CD14-positive monocyte (primary cell): ENCODE results near the gene NUP93. TPM values are rescaled to one million over a fixed set of nuclear protein-coding genes. Genes with fewer than 3 reads are reported as not detected.
A peak's percentile ranks its signal among the peaks of the same experiment; 100 is the strongest.

Experiments used
- DNase-seq, 3 donors: peaks; one replicate each; pipeline ENCODE4 v3.0.0-alpha.2; 2011 to 2022
- H2AFZ ChIP-seq: 2 replicates; pipeline ENCODE4 v1.6.0; 2012; ENCODE audit warnings: mild to moderate bottlenecking, low read depth, low read length, inconsistent platforms; ENCODE audit not compliant: insufficient read depth, poor library complexity, severe bottlenecking
- H3K27ac ChIP-seq, 2 donors: 1 replicate in 1 of 2; 2 replicates in 1 of 2; pipeline ENCODE4 v1.5.1; 2012 to 2013; ENCODE audit warnings: low read length in 2 of 2, control low read depth in 1 of 2, inconsistent platforms in 1 of 2, low read depth in 1 of 2, mild to moderate bottlenecking in 1 of 2
- H3K27me3 ChIP-seq, 2 donors: one replicate each; pipeline versions ENCODE4 v1.6.0 to v1.6.1; 2011 to 2013; ENCODE audit warnings: low read length in 2 of 2; ENCODE audit not compliant: control insufficient read depth in 2 of 2, insufficient read depth in 2 of 2
- H3K36me3 ChIP-seq, 2 donors: replicated peaks in 1 of 2; 1 replicate in 1 of 2; 2 replicates in 1 of 2; pipeline versions ENCODE4 v1.5.1 to v1.6.1; 2012 to 2013; ENCODE audit warnings: low read length in 2 of 2, control low read depth in 1 of 2, inconsistent platforms in 1 of 2, mild to moderate bottlenecking in 1 of 2; ENCODE audit not compliant: insufficient read depth in 2 of 2, control insufficient read depth in 1 of 2
- H3K4me1 ChIP-seq, 2 donors: 1 replicate in 1 of 2; 2 replicates in 1 of 2; pipeline versions ENCODE4 v1.5.1 to v1.6.1; 2012 to 2013; ENCODE audit warnings: low read length in 2 of 2, control low read depth in 1 of 2, inconsistent platforms in 1 of 2, mild to moderate bottlenecking in 1 of 2, moderate library complexity in 1 of 2; ENCODE audit not compliant: insufficient read depth in 2 of 2, control insufficient read depth in 1 of 2
- H3K4me2 ChIP-seq: replicated peaks from 2 replicates; pipeline ENCODE3; 2012; ENCODE audit warnings: low read length, moderate library complexity, mild to moderate bottlenecking; ENCODE audit not compliant: poor library complexity, severe bottlenecking; ENCODE audit errors: extremely low read depth
- H3K4me3 ChIP-seq, 3 experiments: fragments of 200-600 bp in 1 of 3; sonication (generic) in 1 of 3; replicated peaks in 1 of 3; 1 replicate in 2 of 3; 2 replicates in 1 of 3; pipeline ENCODE4 v1.5.1; 2011 to 2013; ENCODE audit warnings: low read length in 3 of 3, mild to moderate bottlenecking in 3 of 3, control low read depth in 2 of 3, low read depth in 2 of 3, inconsistent platforms in 1 of 3, moderate library complexity in 1 of 3
- H3K79me2 ChIP-seq: 2 replicates; pipeline ENCODE4 v1.6.0; 2012; ENCODE audit warnings: mild to moderate bottlenecking, control low read depth, inconsistent platforms, low read length, moderate library complexity; ENCODE audit not compliant: insufficient read depth
- H3K9ac ChIP-seq: 2 replicates; pipeline ENCODE4 v1.6.0; 2017; ENCODE audit warnings: low read length, mild to moderate bottlenecking; ENCODE audit not compliant: insufficient read depth, poor library complexity, severe bottlenecking
- H3K9me3 ChIP-seq, 2 donors: replicated peaks in 1 of 2; 1 replicate in 1 of 2; 2 replicates in 1 of 2; pipeline versions ENCODE4 v1.5.1 to v1.6.1; 2012 to 2013; ENCODE audit warnings: low read length in 2 of 2, control low read depth in 1 of 2; ENCODE audit not compliant: control insufficient read depth in 1 of 2, insufficient read depth in 1 of 2
- H4K20me1 ChIP-seq: 2 replicates; pipeline ENCODE4 v1.6.0; 2012; ENCODE audit warnings: mild to moderate bottlenecking, low read length, control low read depth, moderate library complexity; ENCODE audit not compliant: insufficient read depth
- H3K27ac Mint-ChIP-seq, 7 donors: one replicate each; pipeline ENCODE4 v1.8.0; 2020; ENCODE audit warnings: mild to moderate bottlenecking in 7 of 7, mixed read lengths in 7 of 7, moderate library complexity in 6 of 7, inconsistent platforms in 2 of 7
- H3K27me3 Mint-ChIP-seq, 3 donors: one replicate each; pipeline ENCODE4 v1.8.0; 2021 to 2022; ENCODE audit warnings: low read depth in 3 of 3, mild to moderate bottlenecking in 3 of 3, mixed read lengths in 3 of 3, moderate library complexity in 3 of 3, inconsistent platforms in 1 of 3
- H3K36me3 Mint-ChIP-seq, 2 donors: one replicate each; pipeline ENCODE4 v1.8.0; 2020; ENCODE audit warnings: mixed read lengths in 2 of 2, inconsistent platforms in 1 of 2, mild to moderate bottlenecking in 1 of 2
- H3K4me1 Mint-ChIP-seq: one replicate; pipeline ENCODE4 v1.8.0; 2020; ENCODE audit warnings: mild to moderate bottlenecking, mixed read lengths
- H3K4me3 Mint-ChIP-seq, 2 donors: one replicate each; pipeline ENCODE4 v1.8.0; 2020; ENCODE audit warnings: mild to moderate bottlenecking in 2 of 2, mixed read lengths in 2 of 2, moderate library complexity in 1 of 2
- H3K9me3 Mint-ChIP-seq, 7 donors: one replicate each; pipeline ENCODE4 v1.8.0; 2020 to 2022; ENCODE audit warnings: mixed read lengths in 7 of 7, mild to moderate bottlenecking in 6 of 7, moderate library complexity in 6 of 7, inconsistent platforms in 2 of 7
- WGBS: methylation state at CpG from one replicate; pipeline ENCODE4 v1.1.5; 2013; ENCODE audit warnings: missing lambda C conversion rate; ENCODE audit not compliant: insufficient coverage; 5-methylcytosine and 5-hydroxymethylcytosine counted together
- intact Hi-C, 2 donors: fragments of 100-400 bp; cut with micrococcal nuclease; formaldehyde crosslinking; loops; one replicate each; pipeline versions ENCODE4 v1.15.0 to v1.15.1; 2023
- polyA plus RNA-seq, 3 donors: library from polyadenylated mRNA; depleted of rRNA in 1 of 3; unstranded in 2 of 3; stranded (reverse) in 1 of 3; fragments of 300-500 nt in 2 of 3; fragments of >200 nt in 1 of 3; fragmentation: Illumina TruSeq in 2 of 3; gene quantifications; 1 replicate in 2 of 3; 2 replicates in 1 of 3; pipeline ENCODE4 v1.2.3, GENCODE V29; 2012 to 2021
- TF ChIP-seq, protein P1 (sequence below): fragments of 200-600 bp; IDR thresholded peaks from one replicate; pipeline ENCODE4 v1.8.0; 2022; ENCODE audit warnings: antibody characterized with exemption, mild to moderate bottlenecking

The NUP93 gene
- polyA plus RNA-seq, 3 donors: 46.6 to 77.7 (median 59.4) TPM

DNA sequence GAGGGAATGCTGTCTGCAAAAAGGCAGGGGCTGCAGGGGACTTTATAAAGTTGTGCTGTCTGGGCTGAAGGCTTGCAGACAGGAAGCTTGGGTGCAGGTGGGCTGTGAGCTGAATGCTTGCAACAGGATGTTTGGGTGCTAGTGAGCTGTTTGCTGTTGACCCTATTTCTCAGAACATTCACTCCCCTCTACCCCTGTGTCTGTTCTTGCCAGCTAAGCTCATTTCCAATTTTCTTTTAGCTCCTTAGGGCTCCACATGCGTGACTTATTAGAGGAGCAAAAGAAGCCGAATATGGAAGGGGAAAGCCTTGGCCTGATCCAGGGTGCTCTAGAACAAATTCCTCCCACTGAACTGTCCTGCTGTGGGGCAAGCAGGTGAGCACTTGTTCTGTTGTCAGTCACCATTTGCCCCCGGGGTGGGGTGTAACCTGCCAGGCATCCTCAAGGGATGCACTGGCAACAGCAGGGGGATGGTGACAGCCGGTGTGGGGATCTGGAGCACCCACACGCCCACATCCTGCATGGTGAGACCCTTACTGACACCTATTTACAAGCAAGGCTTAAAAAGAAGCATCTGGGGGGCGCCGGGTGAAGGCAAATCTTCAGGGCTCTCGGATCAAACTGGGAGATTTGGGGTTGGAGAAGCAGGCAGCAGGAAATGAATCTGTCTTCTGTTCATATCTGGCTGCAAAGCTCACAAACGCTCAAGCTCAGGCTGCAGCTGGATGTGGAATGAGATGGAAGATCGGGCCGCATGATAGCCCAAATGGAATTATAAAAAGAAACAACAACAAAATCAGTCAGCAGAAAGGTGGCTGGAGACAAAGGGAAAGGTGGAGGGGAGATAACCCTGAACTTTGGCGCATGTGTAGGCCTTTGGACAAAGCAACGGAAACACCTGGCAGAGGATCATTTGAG lies 21.1 kb upstream of the NUP93 start:
- no peak overlapping the region for H3K4me3 ChIP-seq
- intact Hi-C loops: loop anchor here (10.0 kb wide), 1 partner anchor 104 kb away; the partner anchor contains the start of gene MT2A (in 2 of the 2)

DNA sequence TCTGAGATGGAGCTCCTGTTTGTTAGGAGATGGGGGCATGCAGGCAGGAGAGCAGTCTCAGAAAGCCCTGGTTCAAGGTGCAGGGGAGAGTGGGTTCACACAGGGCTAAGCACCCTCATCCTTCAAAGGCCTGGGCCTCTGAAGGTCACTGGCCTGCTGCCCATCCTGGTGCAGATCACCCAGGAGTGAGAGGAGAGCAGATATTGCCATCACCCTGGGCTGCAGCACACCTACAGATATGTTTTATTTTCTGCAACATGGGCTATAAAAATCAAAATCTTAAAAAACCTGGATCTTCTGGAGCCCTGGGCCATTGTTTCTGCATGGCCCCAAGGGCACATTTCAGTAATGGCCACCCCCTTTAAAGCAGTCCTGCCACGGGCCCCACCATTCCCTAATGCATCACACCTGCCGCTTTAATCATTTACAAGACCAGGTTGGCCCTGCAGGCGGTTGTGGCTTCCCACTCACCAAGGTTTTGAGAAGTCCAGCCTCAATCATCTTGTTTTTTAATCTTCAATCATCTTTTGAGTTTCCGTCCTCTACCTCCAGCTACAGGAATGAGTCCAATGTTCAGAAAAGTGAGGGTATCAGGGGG lies 20.4 kb upstream of the NUP93 start:
- TF ChIP-seq, protein P1, sequence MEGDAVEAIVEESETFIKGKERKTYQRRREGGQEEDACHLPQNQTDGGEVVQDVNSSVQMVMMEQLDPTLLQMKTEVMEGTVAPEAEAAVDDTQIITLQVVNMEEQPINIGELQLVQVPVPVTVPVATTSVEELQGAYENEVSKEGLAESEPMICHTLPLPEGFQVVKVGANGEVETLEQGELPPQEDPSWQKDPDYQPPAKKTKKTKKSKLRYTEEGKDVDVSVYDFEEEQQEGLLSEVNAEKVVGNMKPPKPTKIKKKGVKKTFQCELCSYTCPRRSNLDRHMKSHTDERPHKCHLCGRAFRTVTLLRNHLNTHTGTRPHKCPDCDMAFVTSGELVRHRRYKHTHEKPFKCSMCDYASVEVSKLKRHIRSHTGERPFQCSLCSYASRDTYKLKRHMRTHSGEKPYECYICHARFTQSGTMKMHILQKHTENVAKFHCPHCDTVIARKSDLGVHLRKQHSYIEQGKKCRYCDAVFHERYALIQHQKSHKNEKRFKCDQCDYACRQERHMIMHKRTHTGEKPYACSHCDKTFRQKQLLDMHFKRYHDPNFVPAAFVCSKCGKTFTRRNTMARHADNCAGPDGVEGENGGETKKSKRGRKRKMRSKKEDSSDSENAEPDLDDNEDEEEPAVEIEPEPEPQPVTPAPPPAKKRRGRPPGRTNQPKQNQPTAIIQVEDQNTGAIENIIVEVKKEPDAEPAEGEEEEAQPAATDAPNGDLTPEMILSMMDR: no peak
- Histone ChIP-seq H3K27ac (no peak overlapping the region), H3K27me3 (no peaks in the 10 kb centered on the region), H3K4me3 (no peak overlapping the region), H4K20me1 (no peaks in the 10 kb centered on the region), H3K4me1 (no peaks in the 10 kb centered on the region), H3K4me2 (no peak overlapping the region), H2AFZ (no peak overlapping the region), H3K9ac (no peak overlapping the region), H3K79me2 (no peaks in the 10 kb centered on the region), H3K36me3 (no peaks in the 10 kb centered on the region), H3K9me3 (no peaks in the 10 kb centered on the region)
- DNase-seq: no peak
- peak overlapping the region in 1 of 7 donors; percentile 1 for H3K27ac Mint-ChIP-seq
- H3K4me3 Mint-ChIP-seq: no peak overlapping the region
- no peaks in the 10 kb centered on the region for H3K4me1 Mint-ChIP-seq
- intact Hi-C loops: loop anchor here (10.0 kb wide), 1 partner anchor 105 kb away; the partner anchor contains the start of gene MT2A (in 2 of the 2)
- H3K27me3 Mint-ChIP-seq: peaks cover 8 to 13% (median 12%) of the 10 kb centered on the region in 3 donors
- 100% methylated on average over 1 of the region's 4 CpGs for WGBS
- H3K9me3 Mint-ChIP-seq: no peaks in the 10 kb centered on the region
- H3K36me3 Mint-ChIP-seq: no peaks in the 10 kb centered on the region

More for the DNA sequence above, 21.1 kb upstream of the NUP93 start:
- no peak for DNase-seq
- H3K9me3 ChIP-seq: no peaks in the 10 kb centered on the region
- TF ChIP-seq, protein P1: no peak
- Mint-ChIP-seq H3K9me3 (no peaks in the 10 kb centered on the region), H3K4me3 (no peak overlapping the region), H3K36me3 (no peaks in the 10 kb centered on the region), H3K27me3 (peaks cover 11 to 12% (median 11%) of the 10 kb centered on the region in 3 donors), H3K4me1 (no peaks in the 10 kb centered on the region), H3K27ac (no peak overlapping the region)
- H3K27me3 ChIP-seq: no peaks in the 10 kb centered on the region
- no peak overlapping the region for H2AFZ ChIP-seq
- no peaks in the 10 kb centered on the region for H3K4me1 ChIP-seq
- H3K4me2 ChIP-seq: no peak overlapping the region
- H3K79me2 ChIP-seq: no peaks in the 10 kb centered on the region
- 89% methylated on average over 7 of the region's 13 CpGs for WGBS
- H3K27ac ChIP-seq: no peak overlapping the region
- no peak overlapping the region for H3K9ac ChIP-seq
- no peaks in the 10 kb centered on the region for H4K20me1 ChIP-seq
- H3K36me3 ChIP-seq: no peaks in the 10 kb centered on the region
